ENCODE measurements around the gene VPS9D1.

The VPS9D1 gene

DNA sequence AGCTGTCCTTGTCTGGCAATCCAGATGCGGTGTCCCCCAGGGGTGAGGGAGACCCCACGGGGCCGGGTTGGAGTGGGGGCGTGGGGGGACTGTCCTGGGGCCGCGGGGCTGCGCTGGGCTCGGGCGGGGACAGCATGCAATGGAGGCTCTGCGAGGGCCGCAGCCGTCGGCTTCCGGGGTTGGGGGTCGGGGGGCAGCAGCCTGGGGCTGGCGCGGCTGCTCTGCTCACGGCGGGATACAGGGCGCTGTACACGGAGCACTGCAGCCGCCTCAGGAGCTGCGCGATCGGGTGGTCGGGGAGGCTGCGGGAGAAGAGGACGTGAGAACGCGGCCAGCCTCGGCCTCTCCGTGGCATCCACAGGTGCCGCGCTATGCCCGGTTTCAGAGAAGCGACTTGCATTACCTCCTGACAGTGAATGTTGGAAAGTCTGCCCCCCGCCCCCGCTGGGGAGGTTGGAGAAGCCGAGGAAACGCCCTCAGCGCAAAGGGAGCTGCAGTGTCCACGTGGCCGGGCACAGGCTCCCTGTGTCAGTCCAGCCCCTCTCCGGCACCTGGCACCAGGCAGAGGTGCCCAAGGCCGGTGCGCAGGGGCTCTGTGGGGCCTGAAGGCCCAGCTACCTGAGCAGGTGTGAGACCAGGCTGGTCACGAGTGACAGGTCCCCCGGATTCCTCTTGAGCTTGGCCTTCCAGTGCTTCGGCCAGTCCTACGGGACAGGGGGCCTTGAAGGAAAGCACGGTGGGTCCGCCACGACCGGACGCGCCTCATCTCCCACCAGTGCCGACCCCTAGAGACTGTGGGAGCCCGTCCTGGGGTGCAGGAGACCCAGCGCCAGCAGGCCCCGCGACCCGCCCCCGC, 9.8 kb downstream of the VPS9D1 start:
- Histone ChIP-seq H3K4me2 (no peak overlapping the region), H3K9ac (no peak overlapping the region)

DNA sequence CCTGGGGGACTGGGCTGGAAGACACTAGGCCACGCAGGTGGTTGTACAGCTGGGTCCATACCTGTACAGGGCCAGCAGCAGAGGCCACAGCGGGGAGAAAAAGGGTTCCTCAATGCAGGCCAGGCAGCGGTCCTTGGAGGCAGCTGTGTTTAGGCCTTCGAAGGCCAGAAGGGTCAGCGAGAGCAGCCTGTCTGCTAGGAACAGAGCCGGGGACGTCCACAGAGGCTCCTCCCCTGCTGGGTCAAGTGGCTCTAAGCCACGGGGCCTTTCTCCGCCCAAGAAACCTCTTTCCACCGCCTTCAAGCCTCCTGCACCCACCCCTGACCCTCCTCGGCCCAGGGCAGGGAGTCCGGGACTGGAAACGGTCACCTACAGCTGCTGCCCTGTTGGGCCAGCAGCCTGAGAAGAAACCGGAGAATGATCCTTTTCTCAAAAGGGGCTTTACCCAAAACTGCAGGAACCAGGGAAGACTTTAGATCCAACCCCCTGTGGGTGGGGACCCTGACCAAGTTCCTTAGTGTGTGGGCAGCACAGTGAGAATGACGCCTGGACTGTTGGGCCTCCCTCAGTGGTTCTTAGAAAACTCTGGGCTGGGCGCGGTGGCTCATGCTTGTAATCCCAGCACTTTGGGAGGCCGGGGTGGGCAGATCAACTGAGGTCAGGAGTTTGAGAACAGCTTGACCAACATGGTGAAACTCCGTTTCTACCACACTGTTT, 10.8 kb downstream of the VPS9D1 start:
- TF ChIP-seq, protein P1, sequence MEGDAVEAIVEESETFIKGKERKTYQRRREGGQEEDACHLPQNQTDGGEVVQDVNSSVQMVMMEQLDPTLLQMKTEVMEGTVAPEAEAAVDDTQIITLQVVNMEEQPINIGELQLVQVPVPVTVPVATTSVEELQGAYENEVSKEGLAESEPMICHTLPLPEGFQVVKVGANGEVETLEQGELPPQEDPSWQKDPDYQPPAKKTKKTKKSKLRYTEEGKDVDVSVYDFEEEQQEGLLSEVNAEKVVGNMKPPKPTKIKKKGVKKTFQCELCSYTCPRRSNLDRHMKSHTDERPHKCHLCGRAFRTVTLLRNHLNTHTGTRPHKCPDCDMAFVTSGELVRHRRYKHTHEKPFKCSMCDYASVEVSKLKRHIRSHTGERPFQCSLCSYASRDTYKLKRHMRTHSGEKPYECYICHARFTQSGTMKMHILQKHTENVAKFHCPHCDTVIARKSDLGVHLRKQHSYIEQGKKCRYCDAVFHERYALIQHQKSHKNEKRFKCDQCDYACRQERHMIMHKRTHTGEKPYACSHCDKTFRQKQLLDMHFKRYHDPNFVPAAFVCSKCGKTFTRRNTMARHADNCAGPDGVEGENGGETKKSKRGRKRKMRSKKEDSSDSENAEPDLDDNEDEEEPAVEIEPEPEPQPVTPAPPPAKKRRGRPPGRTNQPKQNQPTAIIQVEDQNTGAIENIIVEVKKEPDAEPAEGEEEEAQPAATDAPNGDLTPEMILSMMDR (conservative IDR thresholded peaks at IDR 0.05; ENCODE audit: low read depth, low read length), result no peak
- peaks cover 25% of the 10 kb centered on the region for H3K4me1 ChIP-seq (ENCODE audit: low read depth, poor library complexity, severe bottlenecking)
- no peaks in the 10 kb centered on the region for H3K27me3 ChIP-seq (ENCODE audit: insufficient read depth, low read depth)
- H4K20me1 ChIP-seq (ENCODE audit: insufficient read depth), result no peaks in the 10 kb centered on the region
- peaks cover 27% of the 10 kb centered on the region for H3K79me2 ChIP-seq (ENCODE audit: insufficient read depth, low read depth)
- no peak overlapping the region for H3K4me2 ChIP-seq
- no peak overlapping the region for H2AFZ ChIP-seq (ENCODE audit: low read depth)
- no peak overlapping the region for H3K9ac ChIP-seq
- no peaks in the 10 kb centered on the region; the same call in 1 of the 2 replicates for H3K36me3 ChIP-seq (ENCODE audit: insufficient read depth)
- no peak overlapping the region for H3K4me3 ChIP-seq (IDR thresholded peaks at IDR 0.05; ENCODE audit: insufficient read depth, low read depth, low read length)
- no peak overlapping the region for H3K27ac ChIP-seq

More for the DNA sequence above, 9.8 kb downstream of the VPS9D1 start:
- Histone ChIP-seq H3K4me3 (IDR thresholded peaks at IDR 0.05; ENCODE audit: insufficient read depth, low read depth, low read length) (no peak overlapping the region), H3K27ac (no peak overlapping the region), H3K27me3 (ENCODE audit: insufficient read depth, low read depth) (no peaks in the 10 kb centered on the region), H3K4me1 (ENCODE audit: low read depth, poor library complexity, severe bottlenecking) (peaks cover 18% of the 10 kb centered on the region), H2AFZ (ENCODE audit: low read depth) (no peak overlapping the region), H4K20me1 (ENCODE audit: insufficient read depth) (no peaks in the 10 kb centered on the region), H3K79me2 (ENCODE audit: insufficient read depth, low read depth) (peaks cover 28% of the 10 kb centered on the region), H3K36me3 (ENCODE audit: insufficient read depth) (no peaks in the 10 kb centered on the region; the same call in 1 of the 2 replicates)
- TF ChIP-seq, protein P1 (conservative IDR thresholded peaks at IDR 0.05; ENCODE audit: low read depth, low read length), result no peak

DNA sequence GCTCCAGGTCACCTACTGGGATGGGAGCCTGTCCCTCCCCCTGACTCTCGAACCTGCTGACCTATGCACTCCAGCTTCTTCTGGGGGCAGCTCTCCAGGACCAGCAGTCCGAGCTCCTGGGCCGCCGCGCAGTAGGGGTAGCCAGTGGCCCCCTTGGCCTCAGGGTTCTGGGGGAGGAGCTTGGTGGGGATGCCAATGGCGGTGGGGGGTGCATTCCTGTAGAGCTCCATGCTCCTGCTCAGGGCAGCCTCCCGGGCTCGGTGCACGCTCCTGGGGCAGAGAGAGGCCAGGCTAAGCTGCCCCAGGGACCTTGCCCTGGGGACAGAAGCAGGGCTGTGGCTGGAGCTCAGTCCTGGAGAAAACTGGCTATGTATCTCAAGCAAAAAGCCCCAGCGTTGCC, 11.5 kb downstream of the VPS9D1 start:
- H3K4me1 ChIP-seq (ENCODE audit: low read depth, poor library complexity, severe bottlenecking), result peaks cover 25% of the 10 kb centered on the region
- H3K4me3 ChIP-seq (IDR thresholded peaks at IDR 0.05; ENCODE audit: insufficient read depth, low read depth, low read length), result no peak overlapping the region
- no peaks in the 10 kb centered on the region for H4K20me1 ChIP-seq (ENCODE audit: insufficient read depth)
- no peak overlapping the region for H3K9ac ChIP-seq
- TF ChIP-seq, protein P1 (conservative IDR thresholded peaks at IDR 0.05; ENCODE audit: low read depth, low read length), result no peak
- no peak overlapping the region for H3K27ac ChIP-seq
- peaks cover 24% of the 10 kb centered on the region for H3K79me2 ChIP-seq (ENCODE audit: insufficient read depth, low read depth)
- H2AFZ ChIP-seq (ENCODE audit: low read depth), result no peak overlapping the region
- H3K36me3 ChIP-seq (ENCODE audit: insufficient read depth), result no peaks in the 10 kb centered on the region; the same call in 1 of the 2 replicates
- no peak overlapping the region for H3K4me2 ChIP-seq
- H3K27me3 ChIP-seq (ENCODE audit: insufficient read depth, low read depth), result no peaks in the 10 kb centered on the region

GRCh38 chr16:89708481-89708931, 12.2 kb downstream of the VPS9D1 start:
- H3K4me3 ChIP-seq (IDR thresholded peaks at IDR 0.05; ENCODE audit: insufficient read depth, low read depth, low read length), result no peak overlapping the region
- no peak overlapping the region for H3K27ac ChIP-seq
- peaks cover 21% of the 10 kb centered on the region for H3K4me1 ChIP-seq (ENCODE audit: low read depth, poor library complexity, severe bottlenecking)
- H3K9ac ChIP-seq, result no peak overlapping the region
- TF ChIP-seq, protein P1 (conservative IDR thresholded peaks at IDR 0.05; ENCODE audit: low read depth, low read length), result no peak
- H3K27me3 ChIP-seq (ENCODE audit: insufficient read depth, low read depth), result no peaks in the 10 kb centered on the region
- H4K20me1 ChIP-seq (ENCODE audit: insufficient read depth), result no peaks in the 10 kb centered on the region
- H2AFZ ChIP-seq (ENCODE audit: low read depth), result no peak overlapping the region
- H3K36me3 ChIP-seq (ENCODE audit: insufficient read depth), result no peaks in the 10 kb centered on the region; the same call in 1 of the 2 replicates
- H3K4me2 ChIP-seq, result no peak overlapping the region
- peaks cover 18% of the 10 kb centered on the region for H3K79me2 ChIP-seq (ENCODE audit: insufficient read depth, low read depth)

All from KMS-11 (cell line).